Large intestine (tissue), 3 donors: ENCODE results near the gene TIMM22. TPM values are rescaled to one million over a fixed set of nuclear protein-coding genes. Genes with fewer than 3 reads are reported as not detected.

Experiments
- DNase-seq, 2 donors: peaks; one replicate each; pipeline versions ENCODE4 v3.0.0 to v3.0.0-alpha.2; 2013
- H3K27ac ChIP-seq: one replicate; pipeline ENCODE4 v1.5.1; 2013; ENCODE audit warnings: low read length
- H3K27me3 ChIP-seq: 2 replicates; pipeline ENCODE4 v1.6.1; 2013; ENCODE audit warnings: low read length; ENCODE audit not compliant: control insufficient read depth, insufficient read depth
- H3K36me3 ChIP-seq: 2 replicates; pipeline ENCODE4 v1.6.1; 2013; ENCODE audit warnings: low read length; ENCODE audit not compliant: control insufficient read depth, insufficient read depth
- H3K4me1 ChIP-seq: one replicate; pipeline ENCODE4 v1.6.1; 2013; ENCODE audit warnings: low read length; ENCODE audit not compliant: control insufficient read depth, insufficient read depth
- H3K4me3 ChIP-seq: one replicate; pipeline ENCODE4 v1.5.1; 2013; ENCODE audit warnings: low read length
- H3K9me3 ChIP-seq: one replicate; pipeline ENCODE4 v1.6.1; 2013; ENCODE audit warnings: mild to moderate bottlenecking, low read depth, low read length, moderate library complexity; ENCODE audit not compliant: control insufficient read depth
- WGBS: methylation state at CpG from one replicate; pipeline ENCODE4 v1.1.5; 2013; ENCODE audit warnings: low lambda C conversion rate; ENCODE audit not compliant: insufficient coverage; 5-methylcytosine and 5-hydroxymethylcytosine counted together
- polyA plus RNA-seq: library from polyadenylated mRNA; unstranded; fragments of 120-200 nt; gene quantifications from one replicate; pipeline ENCODE4 v1.2.1, GENCODE V29; 2013

TIMM22 gene
- polyA plus RNA-seq, 1 donor: 10.0 TPM

- no CpG with 5 or more reads among the region's 21 CpGs for WGBS
- DNase-seq: no peak
- no peak overlapping the region for H3K27ac ChIP-seq
- H3K36me3 ChIP-seq: peaks cover 92% of the 10 kb centered on the region
- no peaks in the 10 kb centered on the region for H3K27me3 ChIP-seq
- no peak overlapping the region for H3K4me3 ChIP-seq
- peaks cover 19% of the 10 kb centered on the region for H3K4me1 ChIP-seq
- no peaks in the 10 kb centered on the region for H3K9me3 ChIP-seq
Observed at GRCh38 chr17:1008008-1008761, 11.3 kb downstream of the TIMM22 start.

GRCh38 chr17:1009229-1010085 lies 12.5 kb downstream of the TIMM22 start:
- Histone ChIP-seq H3K4me3 (no peak overlapping the region), H3K27ac (no peak overlapping the region), H3K4me1 (peaks cover 10% of the 10 kb centered on the region), H3K36me3 (peaks cover 84% of the 10 kb centered on the region), H3K9me3 (no peaks in the 10 kb centered on the region), H3K27me3 (no peaks in the 10 kb centered on the region)
- no CpG with 5 or more reads among the region's 19 CpGs for WGBS
- no peak for DNase-seq

GRCh38 chr17:1010086-1010450 lies 13.1 kb downstream of the TIMM22 start:
- Histone ChIP-seq H3K27me3 (no peaks in the 10 kb centered on the region), H3K36me3 (peaks cover 78% of the 10 kb centered on the region), H3K4me1 (peaks cover 4% of the 10 kb centered on the region), H3K9me3 (no peaks in the 10 kb centered on the region), H3K27ac (no peak overlapping the region), H3K4me3 (no peak overlapping the region)
- no peak for DNase-seq
- no CpG with 5 or more reads among the region's 10 CpGs for WGBS

- Histone ChIP-seq H3K36me3 (peaks cover 73% of the 10 kb centered on the region), H3K9me3 (no peaks in the 10 kb centered on the region), H3K27ac (no peak overlapping the region), H3K4me3 (no peak overlapping the region), H3K4me1 (no peaks in the 10 kb centered on the region), H3K27me3 (no peaks in the 10 kb centered on the region)
- no CpG with 5 or more reads among the region's 14 CpGs for WGBS
- no peak for DNase-seq
Observed at GRCh38 chr17:1010586-1010985, 13.7 kb downstream of the TIMM22 start.

- no peak overlapping the region for H3K27ac ChIP-seq
- no peak overlapping the region for H3K4me3 ChIP-seq
- H3K9me3 ChIP-seq: no peaks in the 10 kb centered on the region
- H3K4me1 ChIP-seq: no peaks in the 10 kb centered on the region
- DNase-seq: no peak
- WGBS: no CpG with 5 or more reads among the region's 10 CpGs
- H3K36me3 ChIP-seq: peaks cover 68% of the 10 kb centered on the region
- no peaks in the 10 kb centered on the region for H3K27me3 ChIP-seq
Observed at GRCh38 chr17:1011138-1011537, 14.2 kb downstream of the TIMM22 start.

GRCh38 chr17:1011760-1012735 lies 15.1 kb downstream of the TIMM22 start:
- Histone ChIP-seq H3K4me1 (no peaks in the 10 kb centered on the region), H3K4me3 (no peak overlapping the region), H3K9me3 (no peaks in the 10 kb centered on the region), H3K27me3 (no peaks in the 10 kb centered on the region), H3K27ac (no peak overlapping the region), H3K36me3 (peaks cover 66% of the 10 kb centered on the region)
- no peak for DNase-seq
- no CpG with 5 or more reads among the region's 57 CpGs for WGBS

GRCh38 chr17:1012823-1013728 lies 16.1 kb downstream of the TIMM22 start:
- H3K27ac ChIP-seq: no peak overlapping the region
- no peak overlapping the region for H3K4me3 ChIP-seq
- no peaks in the 10 kb centered on the region for H3K27me3 ChIP-seq
- no peak for DNase-seq
- H3K36me3 ChIP-seq: peaks cover 56% of the 10 kb centered on the region
- WGBS: no CpG with 5 or more reads among the region's 30 CpGs
- no peaks in the 10 kb centered on the region for H3K9me3 ChIP-seq
- H3K4me1 ChIP-seq: no peaks in the 10 kb centered on the region

- DNase-seq: no peak
- peaks cover 52% of the 10 kb centered on the region for H3K36me3 ChIP-seq
- H3K4me1 ChIP-seq: no peaks in the 10 kb centered on the region
- no peaks in the 10 kb centered on the region for H3K9me3 ChIP-seq
- no peak overlapping the region for H3K27ac ChIP-seq
- no peaks in the 10 kb centered on the region for H3K27me3 ChIP-seq
- 100% methylated on average over 1 of the region's 9 CpGs for WGBS
- no peak overlapping the region for H3K4me3 ChIP-seq
Observed at GRCh38 chr17:1013729-1014090, 16.8 kb downstream of the TIMM22 start.

GRCh38 chr17:1018547-1018946 lies 21.6 kb downstream of the TIMM22 start:
- DNase-seq: no peak
- WGBS: no CpG with 5 or more reads among the region's 11 CpGs
- H3K27me3 ChIP-seq: no peaks in the 10 kb centered on the region
- H3K27ac ChIP-seq: no peak overlapping the region
- H3K36me3 ChIP-seq: peaks cover 16% of the 10 kb centered on the region
- H3K9me3 ChIP-seq: no peaks in the 10 kb centered on the region
- no peak overlapping the region for H3K4me3 ChIP-seq
- H3K4me1 ChIP-seq: peaks cover 9% of the 10 kb centered on the region
